ENCODE results near the gene RHBDL2.

Gene RHBDL2

GRCh38 chr1:38925391-38925790 lies 16.2 kb downstream of the RHBDL2 start:
- TF ChIP-seq TAF1 (IDR thresholded peaks at IDR 0.05; ENCODE audit: low read depth) (no peak), NFIC (IDR thresholded peaks at IDR 0.05) (no peak), YY1 (IDR thresholded peaks at IDR 0.05; ENCODE audit: low read depth) (no peak), EGR1 (IDR thresholded peaks at IDR 0.05) (no peak), RAD21 (IDR thresholded peaks at IDR 0.05; ENCODE audit: low read depth) (no peak), FOXM1 (IDR thresholded peaks at IDR 0.05; ENCODE audit: borderline replicate concordance, low read depth) (no peak), TCF12 (IDR thresholded peaks at IDR 0.05; ENCODE audit: low read depth) (no peak), TEAD4 (IDR thresholded peaks at IDR 0.05) (no peak), CREB1 (IDR thresholded peaks at IDR 0.05; ENCODE audit: low read depth) (no peak), ZBTB7A (IDR thresholded peaks at IDR 0.05; ENCODE audit: low read depth) (no peak)
- TF ChIP-seq, protein P1, sequence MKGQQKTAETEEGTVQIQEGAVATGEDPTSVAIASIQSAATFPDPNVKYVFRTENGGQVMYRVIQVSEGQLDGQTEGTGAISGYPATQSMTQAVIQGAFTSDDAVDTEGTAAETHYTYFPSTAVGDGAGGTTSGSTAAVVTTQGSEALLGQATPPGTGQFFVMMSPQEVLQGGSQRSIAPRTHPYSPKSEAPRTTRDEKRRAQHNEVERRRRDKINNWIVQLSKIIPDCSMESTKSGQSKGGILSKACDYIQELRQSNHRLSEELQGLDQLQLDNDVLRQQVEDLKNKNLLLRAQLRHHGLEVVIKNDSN (IDR thresholded peaks at IDR 0.05) = no peak
- TF ChIP-seq, protein P2, sequence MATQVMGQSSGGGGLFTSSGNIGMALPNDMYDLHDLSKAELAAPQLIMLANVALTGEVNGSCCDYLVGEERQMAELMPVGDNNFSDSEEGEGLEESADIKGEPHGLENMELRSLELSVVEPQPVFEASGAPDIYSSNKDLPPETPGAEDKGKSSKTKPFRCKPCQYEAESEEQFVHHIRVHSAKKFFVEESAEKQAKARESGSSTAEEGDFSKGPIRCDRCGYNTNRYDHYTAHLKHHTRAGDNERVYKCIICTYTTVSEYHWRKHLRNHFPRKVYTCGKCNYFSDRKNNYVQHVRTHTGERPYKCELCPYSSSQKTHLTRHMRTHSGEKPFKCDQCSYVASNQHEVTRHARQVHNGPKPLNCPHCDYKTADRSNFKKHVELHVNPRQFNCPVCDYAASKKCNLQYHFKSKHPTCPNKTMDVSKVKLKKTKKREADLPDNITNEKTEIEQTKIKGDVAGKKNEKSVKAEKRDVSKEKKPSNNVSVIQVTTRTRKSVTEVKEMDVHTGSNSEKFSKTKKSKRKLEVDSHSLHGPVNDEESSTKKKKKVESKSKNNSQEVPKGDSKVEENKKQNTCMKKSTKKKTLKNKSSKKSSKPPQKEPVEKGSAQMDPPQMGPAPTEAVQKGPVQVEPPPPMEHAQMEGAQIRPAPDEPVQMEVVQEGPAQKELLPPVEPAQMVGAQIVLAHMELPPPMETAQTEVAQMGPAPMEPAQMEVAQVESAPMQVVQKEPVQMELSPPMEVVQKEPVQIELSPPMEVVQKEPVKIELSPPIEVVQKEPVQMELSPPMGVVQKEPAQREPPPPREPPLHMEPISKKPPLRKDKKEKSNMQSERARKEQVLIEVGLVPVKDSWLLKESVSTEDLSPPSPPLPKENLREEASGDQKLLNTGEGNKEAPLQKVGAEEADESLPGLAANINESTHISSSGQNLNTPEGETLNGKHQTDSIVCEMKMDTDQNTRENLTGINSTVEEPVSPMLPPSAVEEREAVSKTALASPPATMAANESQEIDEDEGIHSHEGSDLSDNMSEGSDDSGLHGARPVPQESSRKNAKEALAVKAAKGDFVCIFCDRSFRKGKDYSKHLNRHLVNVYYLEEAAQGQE (IDR thresholded peaks at IDR 0.05; ENCODE audit: low read depth) = no peak

- TF ChIP-seq EGR1 (IDR thresholded peaks at IDR 0.05) = no peak
Observed at GRCh38 chr1:38923607-38924006, 18.0 kb downstream of the RHBDL2 start.

GRCh38 chr1:38919130-38919529 lies 22.5 kb downstream of the RHBDL2 start:
- no peak for TF ChIP-seq ZBTB7A (IDR thresholded peaks at IDR 0.05; ENCODE audit: low read depth)
- TF ChIP-seq FOXM1 (IDR thresholded peaks at IDR 0.05; ENCODE audit: borderline replicate concordance, low read depth) = no peak

GRCh38 chr1:38918568-38918967 lies 23.1 kb downstream of the RHBDL2 start:
- TF ChIP-seq TAF1 (IDR thresholded peaks at IDR 0.05; ENCODE audit: low read depth) (no peak), YY1 (IDR thresholded peaks at IDR 0.05; ENCODE audit: low read depth) (no peak), EGR1 (IDR thresholded peaks at IDR 0.05) (no peak), CEBPB (IDR thresholded peaks at IDR 0.05) (no peak), FOXM1 (IDR thresholded peaks at IDR 0.05; ENCODE audit: borderline replicate concordance, low read depth) (no peak), EP300 (IDR thresholded peaks at IDR 0.05; ENCODE audit: borderline replicate concordance) (no peak), TEAD4 (IDR thresholded peaks at IDR 0.05) (no peak), MAX (IDR thresholded peaks at IDR 0.05) (no peak)
- TF ChIP-seq, protein P1 (IDR thresholded peaks at IDR 0.05) = no peak
- TF ChIP-seq, protein P2 (IDR thresholded peaks at IDR 0.05; ENCODE audit: low read depth) = no peak

DNA sequence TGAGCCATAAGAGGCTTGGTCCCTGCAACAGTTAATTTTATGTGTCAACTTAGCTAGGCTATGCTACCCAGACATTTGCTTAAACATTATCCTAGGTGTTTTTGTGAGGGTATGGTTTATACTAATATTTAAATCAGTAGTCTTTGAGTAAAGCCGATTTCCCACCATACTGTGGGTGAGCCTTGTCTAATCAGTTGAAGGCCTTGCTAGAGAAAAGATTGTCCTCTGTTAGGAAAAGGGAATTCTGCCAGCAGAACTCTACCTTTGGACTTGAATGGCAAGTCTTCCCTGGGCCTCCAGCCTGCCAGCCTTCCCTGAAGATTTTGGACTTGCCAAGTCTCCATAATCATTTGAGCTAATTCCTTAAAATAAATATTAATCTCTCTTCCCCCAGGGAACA lies 23.9 kb downstream of the RHBDL2 start:
- TF ChIP-seq ZBTB7A (IDR thresholded peaks at IDR 0.05; ENCODE audit: low read depth) = no peak

- TF ChIP-seq EP300 (IDR thresholded peaks at IDR 0.05; ENCODE audit: borderline replicate concordance) = no peak
- TF ChIP-seq CEBPB (IDR thresholded peaks at IDR 0.05) = no peak
- TF ChIP-seq MAX (IDR thresholded peaks at IDR 0.05) = no peak
- TF ChIP-seq, protein P2 (IDR thresholded peaks at IDR 0.05; ENCODE audit: low read depth) = no peak
- no peak for TF ChIP-seq YY1 (IDR thresholded peaks at IDR 0.05; ENCODE audit: low read depth)
- no peak for TF ChIP-seq TAF1 (IDR thresholded peaks at IDR 0.05; ENCODE audit: low read depth)
- no peak for TF ChIP-seq TEAD4 (IDR thresholded peaks at IDR 0.05)
- no peak for TF ChIP-seq EGR1 (IDR thresholded peaks at IDR 0.05)
- TF ChIP-seq CREB1 (IDR thresholded peaks at IDR 0.05; ENCODE audit: low read depth) = no peak
- TF ChIP-seq TCF12 (IDR thresholded peaks at IDR 0.05; ENCODE audit: low read depth) = no peak
- no peak for TF ChIP-seq FOXM1 (IDR thresholded peaks at IDR 0.05; ENCODE audit: borderline replicate concordance, low read depth)
- no peak for TF ChIP-seq NFIC (IDR thresholded peaks at IDR 0.05)
- no peak for TF ChIP-seq ZBTB7A (IDR thresholded peaks at IDR 0.05; ENCODE audit: low read depth)
- TF ChIP-seq, protein P1 (IDR thresholded peaks at IDR 0.05) = no peak
- TF ChIP-seq RAD21 (IDR thresholded peaks at IDR 0.05; ENCODE audit: low read depth) = no peak
Observed at GRCh38 chr1:38917337-38917736, 24.3 kb downstream of the RHBDL2 start.

Measured in Ishikawa (cell line).